GM21619 (cell line): ENCODE data around the gene PEA15.

Experiments used
- ATAC-seq: cut with Tn5 transposase; IDR thresholded peaks from one replicate; pipeline ENCODE4 v1.9.1; 2021; ENCODE audit not compliant: unreplicated experiment

The PEA15 gene

GRCh38 chr1:160178731-160179130 is 26.5 kb upstream of the PEA15 start:
- ATAC-seq: no peak

GRCh38 chr1:160179336-160179735 is 25.8 kb upstream of the PEA15 start:
- no peak for ATAC-seq

DNA sequence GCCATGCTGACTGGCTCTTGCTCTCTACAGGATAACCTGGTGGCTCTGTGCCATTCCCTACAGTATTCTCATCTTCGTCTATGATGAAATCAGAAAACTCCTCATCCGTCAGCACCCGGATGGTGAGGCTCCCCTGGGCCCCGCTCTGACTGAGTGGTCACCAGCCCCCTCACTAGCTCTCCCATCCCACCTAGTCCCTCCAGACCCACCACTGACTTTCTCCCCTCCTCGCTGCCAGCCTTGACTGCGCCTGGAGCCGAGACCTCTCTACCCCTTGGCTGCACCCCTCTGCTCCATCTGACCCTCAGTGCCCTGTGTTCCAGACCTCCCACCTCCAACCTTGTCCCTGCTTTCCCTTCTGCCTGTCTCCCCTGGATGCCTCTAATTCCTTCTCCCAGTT is 18.9 kb upstream of the PEA15 start:
- ATAC-seq: no peak

DNA sequence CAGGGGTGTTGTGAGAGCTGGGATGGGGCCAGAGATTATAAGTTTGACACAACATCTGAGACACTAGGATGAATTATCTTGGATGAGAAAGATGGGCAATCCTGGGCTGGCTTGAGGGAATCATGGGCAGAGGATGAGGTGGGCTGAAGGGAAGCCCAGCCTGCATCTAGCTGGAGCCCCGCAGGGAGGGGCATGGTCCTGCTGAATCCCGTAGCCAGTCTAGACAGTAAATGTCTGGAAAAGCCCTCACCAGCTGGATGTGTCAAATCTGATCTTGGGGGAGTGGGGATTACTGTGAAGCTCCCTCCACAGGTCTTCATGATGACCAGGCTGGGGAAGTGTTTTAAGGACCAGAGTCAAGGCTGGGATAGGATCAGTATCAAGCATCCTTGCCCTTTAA is 18.5 kb upstream of the PEA15 start:
- ATAC-seq: no peak

- ATAC-seq: no peak
These were observed 17.8 kb upstream of the PEA15 start for GRCh38 chr1:160187407-160187806.

DNA sequence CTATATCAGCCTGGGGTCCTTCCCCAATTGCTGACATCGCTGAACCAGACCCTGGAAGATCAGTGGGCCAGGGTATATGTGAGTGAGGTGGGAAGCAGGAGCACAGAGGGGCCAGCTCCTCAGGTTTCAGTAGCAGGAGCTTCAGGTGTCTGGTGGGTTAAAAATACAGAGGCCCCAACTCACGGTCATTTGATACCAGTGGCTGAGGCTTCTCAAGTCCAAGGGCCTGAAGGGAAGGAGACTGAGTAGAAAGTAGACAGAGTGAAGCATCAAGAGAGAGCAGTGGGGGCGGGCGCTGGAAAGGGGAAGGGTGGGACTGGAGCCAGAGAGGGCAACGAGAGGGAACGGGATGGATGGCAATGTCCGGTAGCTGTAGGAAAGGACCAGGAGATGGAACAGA is 16.8 kb upstream of the PEA15 start:
- ATAC-seq: no peak

DNA sequence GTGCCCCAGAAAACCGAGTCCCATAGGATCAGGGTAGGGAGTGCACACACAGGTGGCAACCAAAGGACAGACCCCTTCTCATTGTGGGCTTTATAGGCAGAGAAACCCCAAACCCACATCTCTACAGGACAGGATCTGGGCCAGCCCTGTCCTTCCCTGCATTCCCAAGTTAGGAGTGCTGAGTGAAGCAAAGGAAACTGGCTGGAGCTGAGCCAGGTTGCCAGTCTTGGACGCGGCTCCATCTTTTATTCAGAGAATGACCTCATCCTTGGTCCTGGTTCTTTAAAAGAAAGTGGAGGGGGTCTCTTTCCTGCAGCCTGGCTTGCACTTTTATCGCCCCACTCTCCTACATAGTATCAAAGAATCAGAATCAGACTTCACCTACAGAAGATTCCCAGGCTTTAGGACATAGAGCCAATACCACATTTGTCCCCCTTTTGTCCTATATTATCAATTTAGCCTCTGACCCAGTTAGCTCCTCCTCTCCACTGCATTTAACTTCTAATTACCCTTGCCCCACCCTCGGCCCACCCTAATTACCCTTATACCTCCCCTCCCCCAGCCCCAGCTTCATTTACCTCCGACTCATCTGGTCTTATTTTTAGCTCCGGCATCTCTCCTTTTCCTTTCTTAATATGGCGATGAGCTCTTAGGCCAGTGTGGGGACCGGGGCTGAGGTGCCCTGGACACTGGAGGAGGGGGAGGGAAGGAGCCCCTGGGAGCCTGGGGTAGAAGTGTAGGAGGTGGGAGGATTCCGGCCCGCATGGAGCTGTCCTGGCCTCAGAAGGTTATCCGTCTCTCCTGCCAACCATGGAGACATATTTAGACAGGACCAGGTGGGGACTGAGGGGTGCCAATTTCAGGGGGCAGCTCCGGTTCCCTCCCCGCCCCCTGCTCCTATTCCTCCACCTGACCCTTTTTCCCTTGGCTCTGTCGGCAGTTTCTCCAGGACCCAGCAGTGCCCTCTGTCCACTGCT is 15.2 kb upstream of the PEA15 start, which contains the start of gene CASQ1:
Gene CASQ1, plus strand, starts transcription at position 927 of the 977 bp plus-strand sequence. CDS start 177 bp downstream, outside the sequence.
- ATAC-seq: no peak

GRCh38 chr1:160191756-160192155 is 13.4 kb upstream of the PEA15 start:
- no peak for ATAC-seq

DNA sequence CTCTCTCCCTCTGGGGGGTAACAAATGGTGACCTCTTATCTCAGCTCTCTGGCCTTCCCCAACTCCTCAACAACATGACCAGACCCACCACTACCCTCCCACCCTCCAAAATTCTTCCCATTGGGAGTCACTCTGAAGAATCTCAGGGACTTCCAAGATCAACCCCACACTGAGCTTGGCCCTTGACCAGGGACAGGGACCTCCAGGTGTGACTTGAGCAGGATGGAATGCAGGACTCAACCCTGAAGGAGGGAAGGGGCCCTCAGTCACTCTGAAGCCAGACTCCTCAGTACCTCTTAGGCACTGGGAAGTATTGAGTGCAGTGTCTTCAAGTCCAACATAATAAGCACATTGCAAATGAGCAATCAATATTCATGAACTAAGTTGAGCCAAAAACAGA is 12.9 kb upstream of the PEA15 start:
- no peak for ATAC-seq

DNA sequence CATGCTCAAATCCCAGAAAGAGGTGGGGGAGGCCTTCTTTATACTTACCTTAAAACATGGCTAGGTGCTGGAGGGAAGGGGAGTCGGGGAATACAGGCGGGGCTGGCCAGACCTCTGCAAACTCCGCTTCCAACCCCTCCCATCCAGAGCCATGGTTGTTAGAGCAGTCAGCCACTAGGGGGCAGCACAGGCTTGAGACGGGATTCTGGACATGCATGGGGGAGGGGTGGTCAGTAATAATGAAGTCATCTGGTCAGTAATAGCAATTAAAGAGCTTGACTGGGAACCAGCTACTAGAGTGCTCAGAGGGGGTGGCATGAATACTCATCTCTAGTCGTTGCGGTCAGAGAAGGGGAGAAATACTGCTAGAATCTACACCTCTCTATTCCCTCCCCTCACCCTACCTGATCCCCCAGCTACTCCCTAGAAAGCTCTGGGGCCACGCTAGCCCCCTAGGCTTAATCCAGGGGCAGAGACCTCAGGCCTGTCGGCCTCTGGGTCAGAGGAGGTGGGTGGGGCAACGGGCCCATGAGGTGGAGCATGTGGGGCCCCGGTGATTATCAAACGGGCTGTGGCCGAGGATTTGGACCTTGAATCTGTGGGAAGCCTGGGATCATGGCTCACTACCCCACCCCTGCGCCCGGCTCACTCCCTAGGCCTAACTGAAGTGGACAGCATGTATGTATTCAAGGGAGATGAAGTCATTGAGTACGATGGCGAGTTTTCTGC is 11.9 kb upstream of the PEA15 start:
- no peak for ATAC-seq

GRCh38 chr1:160193832-160194736 is 11.1 kb upstream of the PEA15 start:
- ATAC-seq: no peak

DNA sequence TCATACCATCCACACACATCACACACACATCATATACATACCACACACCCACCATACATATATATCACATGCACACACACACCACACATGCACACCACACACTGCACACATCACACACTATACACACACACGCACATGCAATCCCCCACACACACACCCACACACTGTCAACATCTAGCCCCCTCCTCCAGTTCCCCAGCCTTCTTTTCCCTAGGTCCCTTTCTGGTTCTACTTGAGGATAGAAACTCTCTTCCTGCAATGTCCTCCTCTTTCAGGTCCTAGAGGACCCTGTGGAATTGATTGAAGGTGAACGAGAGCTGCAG is 10.5 kb upstream of the PEA15 start:
- ATAC-seq: no peak

DNA sequence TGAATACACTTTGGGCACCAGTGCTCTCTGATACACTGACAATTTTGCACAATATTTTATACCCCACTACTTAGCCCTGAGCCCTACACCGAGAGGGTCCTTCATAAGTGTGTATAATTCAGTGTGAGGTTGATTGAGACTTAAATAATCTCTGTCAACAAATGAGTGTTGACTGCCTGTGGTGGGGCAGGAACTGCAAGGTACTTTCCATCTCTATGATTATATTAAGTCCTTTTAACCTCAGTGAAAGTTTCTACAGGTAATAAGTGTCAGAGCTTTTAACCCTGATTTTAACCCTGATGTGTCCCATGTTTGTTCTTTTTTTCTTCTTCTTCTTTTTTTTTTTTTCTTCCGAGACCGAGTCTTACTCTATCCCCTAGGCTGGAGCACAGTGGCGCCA is 9.0 kb upstream of the PEA15 start:
- ATAC-seq: no peak

- no peak for ATAC-seq
These were observed 8.0 kb upstream of the PEA15 start for GRCh38 chr1:160197231-160197630.

GRCh38 chr1:160200786-160201185 is 4.4 kb upstream of the PEA15 start:
- no peak for ATAC-seq

- peak; percentile 62 for ATAC-seq
These were observed 500 bp upstream of the PEA15 start for GRCh38 chr1:160204526-160205241.

GRCh38 chr1:160206036-160206389 is 829 bp downstream of the PEA15 start:
- ATAC-seq: peak; percentile 30

- ATAC-seq: no peak
These were observed 1.4 kb downstream of the PEA15 start for GRCh38 chr1:160206421-160207117.

DNA sequence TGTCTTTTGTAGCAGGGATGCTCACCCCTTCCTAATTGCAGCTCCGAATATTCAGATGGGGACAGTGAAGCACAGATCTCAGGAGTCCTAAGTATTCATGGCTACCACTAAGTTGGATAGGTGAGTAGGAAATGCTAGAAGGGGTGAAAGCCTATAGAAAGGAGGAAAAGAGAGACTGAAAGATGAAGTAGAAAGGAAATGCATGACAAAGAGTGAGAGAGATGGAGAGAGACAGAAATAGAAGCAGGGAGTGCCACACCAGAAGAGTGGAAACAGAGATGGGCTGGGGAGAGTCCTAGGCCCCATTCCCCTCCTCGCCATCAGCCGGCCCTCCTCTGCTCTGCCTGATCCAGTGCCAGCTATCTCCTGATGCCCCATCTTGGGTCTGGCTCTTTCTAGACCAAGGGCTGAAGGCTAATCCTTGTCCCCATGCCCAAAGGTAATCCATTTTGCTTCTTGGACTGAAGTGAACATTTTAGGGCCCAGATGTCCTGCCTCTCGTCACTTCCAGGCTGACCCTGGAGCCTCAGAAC is 2.0 kb downstream of the PEA15 start:
- ATAC-seq: no peak
